Left ventricle myocardium inferior (tissue), 1 donor: ENCODE results near the gene LSP1. TPM values are rescaled to one million over a fixed set of nuclear protein-coding genes. Genes with fewer than 3 reads are reported as not detected.

ENCODE experiments used
- DNase-seq: peaks from one replicate; pipeline ENCODE4 v3.0.0-alpha.2; 2020
- H3K27ac ChIP-seq: fragments of 200-600 bp; replicated peaks from 2 replicates; pipeline ENCODE4 v1.8.0; 2021
- H3K27me3 ChIP-seq: fragments of 200-600 bp; 2 replicates; pipeline ENCODE4 v1.8.0; 2021; ENCODE audit warnings: low read depth
- H3K36me3 ChIP-seq: fragments of 200-600 bp; 2 replicates; pipeline ENCODE4 v1.8.0; 2021
- H3K4me1 ChIP-seq: fragments of 200-600 bp; 2 replicates; pipeline ENCODE4 v1.8.0; 2021
- H3K4me3 ChIP-seq: fragments of 200-600 bp; 2 replicates; pipeline ENCODE4 v1.8.0; 2021; ENCODE audit warnings: mild to moderate bottlenecking, moderate library complexity
- H3K9me3 ChIP-seq: fragments of 200-600 bp; replicated peaks from 2 replicates; pipeline ENCODE4 v1.8.0; 2021
- CTCF ChIP-seq: fragments of 200-600 bp; IDR thresholded peaks from 2 replicates; pipeline ENCODE4 v1.8.0; 2021; ENCODE audit warnings: antibody characterized with exemption, mild to moderate bottlenecking, borderline replicate concordance
- intact Hi-C: fragments of 100-400 bp; cut with micrococcal nuclease; formaldehyde crosslinking; loops from one replicate; pipeline ENCODE4 v1.11.0; 2022
- total RNA-seq: library from RNA; stranded (reverse); fragmentation: NEBNext Ultra II Directional; extraction: Animal tissue kit (Norgen Biotek cat#: 25700); gene quantifications from one replicate; pipeline ENCODE4 v1.2.1, GENCODE V29; 2021
- donor health status: DM: no; HTN: yes; CAD: no; lungs with severe emphysema.

Gene LSP1
- total RNA-seq, 1 donor from 2014 or later: 19.7 TPM

DNA sequence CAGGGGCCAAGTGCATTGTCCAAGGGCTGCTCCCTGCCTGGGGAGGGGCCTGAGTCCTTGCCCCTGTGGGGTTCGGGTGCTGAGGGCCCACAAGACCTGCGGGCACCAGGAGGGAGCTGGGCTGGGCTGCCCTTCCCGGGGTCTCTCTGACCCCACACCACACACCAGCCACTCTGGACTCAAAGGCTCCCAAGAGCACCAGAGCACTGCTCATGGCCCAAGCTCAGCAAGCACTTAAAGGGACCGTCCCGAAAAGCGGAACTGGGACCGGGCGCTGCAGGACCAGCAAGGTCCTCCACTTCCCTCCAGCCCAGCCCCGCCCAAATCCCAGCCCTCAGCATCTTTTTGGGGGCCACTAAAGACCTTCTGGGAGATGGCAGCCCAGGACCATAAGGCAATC is 5.3 kb downstream of the LSP1 start:
- intact Hi-C loops: no loop called here
- no peaks in the 10 kb centered on the region for H3K27me3 ChIP-seq
- DNase-seq: no peak

GRCh38 chr11:1858576-1858975 is 5.7 kb downstream of the LSP1 start:
- intact Hi-C loops: no loop called here
- Histone ChIP-seq H3K9me3 (no peaks in the 10 kb centered on the region), H3K36me3 (no peaks in the 10 kb centered on the region), H3K4me1 (peaks cover 21% of the 10 kb centered on the region), H3K4me3 (no peak overlapping the region), H3K27ac (no peak overlapping the region), H3K27me3 (no peaks in the 10 kb centered on the region)
- TF ChIP-seq CTCF: no peak
- DNase-seq: no peak

More for the DNA sequence above, 5.3 kb downstream of the LSP1 start:
- no peak for TF ChIP-seq CTCF
- H3K27ac ChIP-seq: no peak overlapping the region
- H3K4me3 ChIP-seq: no peak overlapping the region
- H3K9me3 ChIP-seq: no peaks in the 10 kb centered on the region
- H3K36me3 ChIP-seq: no peaks in the 10 kb centered on the region
- H3K4me1 ChIP-seq: peaks cover 17% of the 10 kb centered on the region

DNA sequence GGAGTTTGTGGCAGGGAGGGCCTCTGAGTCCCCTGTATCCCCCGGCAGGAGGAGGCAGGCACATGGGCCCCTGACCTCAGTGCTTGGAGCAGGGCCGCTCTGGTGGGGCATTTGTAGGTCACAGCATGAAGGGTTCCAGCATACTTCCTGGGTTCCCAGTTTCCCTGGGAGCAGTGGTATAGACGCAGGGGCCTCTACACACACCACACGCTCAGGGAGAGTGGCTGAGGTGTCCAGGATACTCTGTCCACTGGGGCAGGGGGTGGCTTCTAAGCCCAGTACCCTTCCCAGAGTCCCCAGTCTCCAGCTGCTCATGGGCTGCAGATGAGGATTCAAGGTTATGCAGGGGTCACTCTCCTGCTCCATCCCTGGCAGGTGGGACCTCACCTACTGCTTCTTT is 6.1 kb downstream of the LSP1 start:
- peaks cover 26% of the 10 kb centered on the region for H3K4me1 ChIP-seq
- intact Hi-C loops: no loop called here
- no peak for DNase-seq

GRCh38 chr11:1860108-1860507 is 7.2 kb downstream of the LSP1 start:
- DNase-seq: no peak
- intact Hi-C loops: no loop called here
- no peaks in the 10 kb centered on the region for H3K27me3 ChIP-seq
- H3K9me3 ChIP-seq: no peaks in the 10 kb centered on the region
- H3K27ac ChIP-seq: no peak overlapping the region
- peaks cover 28% of the 10 kb centered on the region for H3K4me1 ChIP-seq
- no peaks in the 10 kb centered on the region for H3K36me3 ChIP-seq
- no peak overlapping the region for H3K4me3 ChIP-seq
- no peak for TF ChIP-seq CTCF

More for the DNA sequence above, 6.1 kb downstream of the LSP1 start:
- Histone ChIP-seq H3K27ac (no peak overlapping the region), H3K36me3 (no peaks in the 10 kb centered on the region), H3K4me3 (no peak overlapping the region), H3K9me3 (no peaks in the 10 kb centered on the region), H3K27me3 (no peaks in the 10 kb centered on the region)
- no peak for TF ChIP-seq CTCF

- no peak for DNase-seq
- Histone ChIP-seq H3K4me3 (no peak overlapping the region), H3K27ac (no peak overlapping the region), H3K9me3 (no peaks in the 10 kb centered on the region), H3K4me1 (peaks cover 38% of the 10 kb centered on the region), H3K36me3 (no peaks in the 10 kb centered on the region), H3K27me3 (no peaks in the 10 kb centered on the region)
- TF ChIP-seq CTCF: no peak
- intact Hi-C loops: no loop called here
Measured at GRCh38 chr11:1861435-1862411, 8.8 kb downstream of the LSP1 start.
